Aorta (tissue), 5 donors: ENCODE data around the gene LGR5. TPM values are rescaled to one million over a fixed set of nuclear protein-coding genes. Genes with fewer than 3 reads are reported as not detected.
"Not testable (repeated sequence)": the region's sequence is repeated elsewhere in the genome, so short reads cannot be mapped to it uniquely, and the experiment has no call there.

Source experiments
- ATAC-seq: fragments of 200-7000 bp; cut with Tn5 transposase; one replicate; pipeline ENCODE4 v1.9.1; 2022; ENCODE audit warnings: moderate library complexity; ENCODE audit not compliant: low FRiP score
- DNase-seq, 2 donors: peaks; one replicate each; pipeline ENCODE4 v3.0.0-alpha.2; 2020
- H3K27ac ChIP-seq, 2 donors: one replicate each; pipeline ENCODE4 v1.5.1; 2013; ENCODE audit warnings: low read length in 2 of 2, mild to moderate bottlenecking in 2 of 2, moderate library complexity in 2 of 2, control low read depth in 1 of 2, inconsistent platforms in 1 of 2, low read depth in 1 of 2
- H3K27me3 ChIP-seq, 2 donors: one replicate each; pipeline ENCODE4 v1.6.1; 2013; ENCODE audit warnings: control low read depth in 1 of 2, low read length in 1 of 2, mild to moderate bottlenecking in 1 of 2, moderate library complexity in 1 of 2; ENCODE audit not compliant: insufficient read depth in 2 of 2, control insufficient read depth in 1 of 2
- H3K36me3 ChIP-seq, 2 donors: one replicate each; pipeline ENCODE4 v1.6.1; 2013; ENCODE audit warnings: control low read depth in 1 of 2, low read length in 1 of 2, mild to moderate bottlenecking in 1 of 2; ENCODE audit not compliant: insufficient read depth in 2 of 2, control insufficient read depth in 1 of 2
- H3K4me1 ChIP-seq, 2 donors: one replicate each; pipeline ENCODE4 v1.6.1; 2013; ENCODE audit warnings: low read length in 2 of 2, control low read depth in 1 of 2, mild to moderate bottlenecking in 1 of 2, moderate library complexity in 1 of 2; ENCODE audit not compliant: insufficient read depth in 2 of 2, control insufficient read depth in 1 of 2
- H3K4me3 ChIP-seq, 2 donors: one replicate each; pipeline ENCODE4 v1.5.1; 2013; ENCODE audit warnings: low read length in 2 of 2, control low read depth in 1 of 2, mild to moderate bottlenecking in 1 of 2
- H3K9me3 ChIP-seq: one replicate; pipeline ENCODE4 v1.6.1; 2013; ENCODE audit warnings: mild to moderate bottlenecking, low read length; ENCODE audit not compliant: control insufficient read depth
- WGBS, 2 donors: extraction: QIAGEN DNeasy Blood & Tissue Kit; methylation state at CpG; one replicate each; pipeline ENCODE4 v1.1.7; 2013; 5-methylcytosine and 5-hydroxymethylcytosine counted together
- intact Hi-C, 2 donors: fragments of 100-400 bp; cut with DNase I; formaldehyde crosslinking; loops; one replicate each; pipeline versions ENCODE4 v1.14.2 to v1.15.0; 2022
- polyA plus RNA-seq, 2 donors: library from polyadenylated mRNA; stranded (reverse); fragments of 200-250 nt; gene quantifications; one replicate each; pipeline ENCODE4 v1.2.3, GENCODE V29; 2013
- total RNA-seq, 2 donors: library from RNA; stranded (reverse); fragmentation: NEBNext Ultra II Directional; extraction: Animal tissue kit (Norgen Biotek cat#: 25700); gene quantifications; one replicate each; pipeline ENCODE4 v1.2.1, GENCODE V29; 2021
- donor health status: healthy with polysubstance abuse.
- donor health status: Bipolar disorder and iron deficiency.
- donor health status: DM: no; HTN: no; CAD: no.
- donor health status: DM: no; HTN: no; CAD: no.
- donor health status: DM: yes; HTN: yes; CAD: no.

The LGR5 gene
- total and polyA plus RNA-seq, 4 donors: 0.10 to 1.6 (median 0.57) TPM

DNA sequence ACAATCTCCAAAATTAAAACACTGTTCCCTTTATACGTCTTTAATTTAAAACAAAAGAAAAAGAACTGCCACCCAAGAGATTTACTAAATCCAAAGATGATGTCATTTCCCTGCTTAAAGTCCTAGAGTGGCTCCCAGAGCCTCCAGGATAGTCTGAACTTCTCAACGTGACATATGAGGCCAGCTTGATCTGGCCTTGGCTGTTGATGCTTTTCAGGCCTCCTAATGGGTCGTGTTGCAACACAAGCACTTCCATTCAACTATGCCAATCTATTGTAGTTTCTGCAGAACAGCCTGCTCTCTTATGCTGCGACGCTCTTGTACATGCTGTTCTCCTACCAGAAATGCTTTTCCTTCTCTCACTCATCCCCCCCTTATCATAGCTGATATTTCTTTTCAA lies 35.7 kb downstream of the LGR5 start:
- peak; percentile 85 for ATAC-seq
- Histone ChIP-seq H3K4me1 (peaks cover 0 to 2% of the 10 kb centered on the region in 2 donors), H3K36me3 (no peaks in the 10 kb centered on the region), H3K27ac (no peak overlapping the region), H3K9me3 (no peaks in the 10 kb centered on the region), H3K4me3 (no peak overlapping the region), H3K27me3 (no peaks in the 10 kb centered on the region)
- DNase-seq: peak in 1 of 2 donors; percentile 50
- intact Hi-C loops: loop anchor here in 1 of 2 donors (5.0 kb wide), 1 partner anchor 38 kb away; the partner anchor contains the start of gene LGR5
- 19 to 32% methylated on average over 5 of the region's 5 CpGs for WGBS, 2 donors

DNA sequence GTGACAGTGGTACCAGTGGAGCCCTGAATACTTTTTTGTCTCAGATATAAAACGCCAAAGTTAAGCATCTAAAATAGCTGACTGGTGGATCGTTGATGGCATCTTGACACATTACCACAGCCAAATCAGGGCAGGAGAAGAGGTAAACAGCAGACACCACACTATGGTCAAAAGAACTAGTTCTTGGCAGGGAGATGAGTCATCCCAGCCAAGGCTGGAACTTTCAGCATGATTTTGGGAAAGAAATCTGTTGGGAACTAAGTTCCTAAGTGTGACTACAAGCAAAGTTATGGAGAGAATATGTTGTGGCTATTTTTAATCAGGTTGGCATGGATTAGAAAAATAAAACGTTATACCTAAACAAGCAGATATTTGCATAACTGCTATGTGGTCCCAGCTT lies 36.9 kb downstream of the LGR5 start:
- H3K9me3 ChIP-seq: no peaks in the 10 kb centered on the region
- peak in 1 of 2 donors; percentile 52 for DNase-seq
- intact Hi-C loops: loop anchor here in 1 of 2 donors (5.0 kb wide), 1 partner anchor 39 kb away; the partner anchor contains the start of gene LGR5
- peak; percentile 70 for ATAC-seq
- no peaks in the 10 kb centered on the region for H3K36me3 ChIP-seq
- H3K27me3 ChIP-seq: no peaks in the 10 kb centered on the region
- peak overlapping the region; percentile 39 to 85 for H3K27ac ChIP-seq
- no peak overlapping the region for H3K4me3 ChIP-seq
- WGBS, 2 donors: 2 to 6% methylated on average over 3 of the region's 3 CpGs
- H3K4me1 ChIP-seq: peaks cover 0 to 2% of the 10 kb centered on the region in 2 donors

DNA sequence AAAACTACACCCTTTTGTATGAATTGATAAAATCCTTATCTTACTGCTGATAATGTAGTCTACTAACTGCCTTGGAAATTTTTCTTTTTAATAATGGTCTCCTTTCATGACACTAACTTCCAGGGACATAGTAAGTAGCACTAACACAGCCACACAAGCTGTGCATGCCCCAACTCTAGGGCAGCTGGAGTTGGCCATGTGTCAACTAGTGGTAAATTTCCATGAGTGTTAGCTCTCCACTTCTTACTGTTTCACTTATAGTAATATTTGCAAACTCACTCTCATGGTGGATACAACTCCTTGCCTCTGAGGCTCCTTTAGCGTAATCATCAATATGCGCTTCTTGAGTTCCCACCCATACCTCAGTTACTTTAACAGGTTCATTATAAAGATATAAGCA lies 38.0 kb downstream of the LGR5 start:
- Histone ChIP-seq H3K27me3 (no peaks in the 10 kb centered on the region), H3K4me3 (no peak overlapping the region), H3K36me3 (no peaks in the 10 kb centered on the region), H3K9me3 (no peaks in the 10 kb centered on the region), H3K27ac (no peak overlapping the region), H3K4me1 (peaks cover 0 to 2% of the 10 kb centered on the region in 2 donors)
- intact Hi-C loops: loop anchor here in 1 of 2 donors (5.0 kb wide), 1 partner anchor 40 kb away; the partner anchor contains the start of gene LGR5
- no peak for ATAC-seq
- 97 to 98% methylated on average over 2 of the region's 2 CpGs for WGBS, 2 donors
- DNase-seq: no peak

DNA sequence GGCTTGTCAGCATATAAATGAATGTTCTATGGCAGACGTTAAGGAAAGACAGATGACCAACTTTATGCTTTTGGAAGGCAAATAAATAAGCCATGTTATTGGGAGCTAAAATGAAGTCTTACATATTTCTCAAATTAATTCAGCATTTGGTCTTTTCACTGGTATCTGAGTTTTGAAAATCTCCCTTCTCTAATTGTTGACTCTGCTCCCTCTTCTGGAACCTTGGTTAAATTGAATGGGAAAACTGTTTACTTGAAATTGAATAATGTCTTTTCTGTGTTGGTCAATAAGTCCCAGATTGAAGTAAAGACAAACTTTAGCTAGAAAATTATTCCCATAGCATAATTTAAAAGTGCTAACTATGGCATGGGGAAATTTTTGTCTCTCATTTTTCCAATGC lies 38.7 kb downstream of the LGR5 start:
- Histone ChIP-seq H3K4me3 (no peak overlapping the region), H3K27ac (no peak overlapping the region), H3K36me3 (no peaks in the 10 kb centered on the region), H3K27me3 (no peaks in the 10 kb centered on the region), H3K9me3 (no peaks in the 10 kb centered on the region), H3K4me1 (peaks cover 0 to 2% of the 10 kb centered on the region in 2 donors)
- no peak for DNase-seq
- no peak for ATAC-seq
- intact Hi-C loops: loop anchor here in 1 of 2 donors (5.0 kb wide), 1 partner anchor 41 kb away; the partner anchor contains the start of gene LGR5
- WGBS, 2 donors: 15 to 21% methylated on average over 1 of the region's 1 CpG

DNA sequence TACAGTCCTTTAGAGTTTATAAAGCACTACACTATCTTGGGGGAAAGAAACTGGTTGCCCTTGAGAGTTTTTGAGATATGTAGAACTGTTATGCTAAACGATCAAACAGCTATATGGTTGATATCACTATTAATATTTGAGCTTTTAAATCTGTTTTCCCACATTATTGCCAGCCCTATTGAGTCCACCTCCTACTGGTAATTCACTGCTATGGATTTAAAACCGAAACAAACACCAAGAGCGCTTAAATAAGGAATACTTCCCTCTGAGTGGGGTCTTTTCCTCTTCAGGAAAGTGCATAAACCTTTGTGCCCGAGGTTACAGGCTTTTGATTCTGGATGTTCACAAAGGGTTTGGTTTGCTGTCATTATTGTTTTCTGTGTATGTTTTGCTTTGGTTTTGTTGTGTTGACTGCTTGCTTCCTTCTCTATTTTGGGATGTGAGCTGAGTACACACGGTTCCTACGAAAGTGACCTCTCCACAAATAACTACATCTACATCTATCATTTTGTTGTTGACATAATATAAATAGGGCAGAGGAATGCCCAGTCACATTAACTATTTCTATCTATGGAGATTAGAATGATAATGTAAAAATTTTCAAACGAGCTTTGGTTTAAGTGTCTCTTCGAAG lies 44.8 kb downstream of the LGR5 start:
- intact Hi-C loops: no loop called here

DNA sequence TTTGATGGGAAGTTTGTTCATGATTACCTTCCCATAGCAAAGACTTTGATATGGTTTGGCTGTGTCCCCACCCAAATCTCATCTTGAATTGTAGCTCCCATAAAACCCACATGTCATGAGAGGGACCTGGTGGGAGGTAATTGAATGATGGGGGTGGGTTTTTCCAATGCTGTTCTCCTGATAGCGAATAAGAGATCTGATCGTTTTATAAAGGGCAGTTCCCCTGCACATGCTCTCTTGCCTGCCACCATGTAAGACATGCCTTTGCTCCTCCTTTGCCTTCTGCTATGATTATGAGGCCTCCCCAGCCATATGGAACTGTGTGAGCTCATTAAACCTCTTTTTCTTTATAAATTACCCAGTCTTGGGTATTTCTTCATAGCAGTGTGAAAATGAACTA lies 51.2 kb downstream of the LGR5 start:
- intact Hi-C loops: loop anchor here in 1 of 2 donors (10.0 kb wide), 1 partner anchor 46 kb away; no protein-coding TSS in a partner anchor
- H3K9me3 ChIP-seq, H3K36me3 ChIP-seq, H3K4me1 ChIP-seq, H3K27ac ChIP-seq, H3K4me3 ChIP-seq, H3K27me3 ChIP-seq, ATAC-seq, DNase-seq: not testable (repeated sequence)
- WGBS, 2 donors: 67 to 89% methylated on average over 2 of the region's 2 CpGs

More for the DNA sequence above, 44.8 kb downstream of the LGR5 start:
- H3K4me1 ChIP-seq: no peaks in the 10 kb centered on the region
- no peak for DNase-seq
- H3K27ac ChIP-seq: no peak overlapping the region
- WGBS, 2 donors: 55 to 64% methylated on average over 8 of the region's 8 CpGs
- no peak for ATAC-seq
- no peaks in the 10 kb centered on the region for H3K27me3 ChIP-seq
- no peak overlapping the region for H3K4me3 ChIP-seq
- no peaks in the 10 kb centered on the region for H3K36me3 ChIP-seq
- no peaks in the 10 kb centered on the region for H3K9me3 ChIP-seq

DNA sequence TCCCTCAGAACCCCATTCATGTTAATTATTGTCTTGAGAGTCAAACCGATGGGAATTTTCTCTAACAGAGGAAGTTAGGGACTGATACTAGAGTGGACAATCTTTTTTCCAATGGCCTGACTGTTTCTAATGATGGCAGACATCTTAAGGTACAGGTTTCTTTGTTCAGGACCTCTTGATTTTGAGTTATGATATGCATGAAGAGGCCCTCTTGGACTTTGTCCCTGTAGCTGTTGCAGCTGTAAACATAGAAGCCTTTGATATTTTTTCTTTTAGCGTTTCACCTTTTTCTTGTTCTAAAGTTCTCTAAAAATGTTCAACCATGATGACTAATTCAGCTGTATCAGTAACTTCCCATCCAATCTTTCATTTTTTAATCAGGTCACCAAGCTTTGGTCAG lies 53.0 kb downstream of the LGR5 start:
- Histone ChIP-seq H3K36me3 (no peaks in the 10 kb centered on the region), H3K27ac (no peak overlapping the region), H3K9me3 (no peaks in the 10 kb centered on the region), H3K4me3 (no peak overlapping the region), H3K27me3 (no peaks in the 10 kb centered on the region), H3K4me1 (no peaks in the 10 kb centered on the region)
- ATAC-seq (no peak), DNase-seq (no peak)
- intact Hi-C loops: loop anchor here in 1 of 2 donors (10.0 kb wide), 1 partner anchor 48 kb away; no protein-coding TSS in a partner anchor
- WGBS, 2 donors: 77 to 81% methylated on average over 2 of the region's 2 CpGs

DNA sequence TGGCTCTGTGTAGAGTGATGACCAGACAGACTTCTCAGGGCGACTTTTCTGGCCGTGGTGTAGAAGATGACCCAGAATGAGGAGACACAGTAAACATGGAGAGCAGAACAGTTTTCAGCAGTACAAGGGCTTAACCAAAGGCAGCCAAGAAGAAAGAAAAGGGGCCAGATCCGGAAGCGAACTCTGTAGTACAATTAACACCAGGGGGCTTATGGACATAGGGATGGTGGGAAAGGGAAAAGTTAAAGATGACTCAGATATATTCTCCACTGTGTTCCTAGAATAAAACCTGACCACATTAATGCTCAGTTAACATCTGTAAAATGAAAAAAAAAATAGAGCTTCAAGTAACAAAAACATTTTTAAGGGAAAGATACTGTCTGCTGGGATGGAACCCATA lies 60.2 kb downstream of the LGR5 start:
- no peaks in the 10 kb centered on the region for H3K4me1 ChIP-seq
- no peak overlapping the region for H3K27ac ChIP-seq
- no peaks in the 10 kb centered on the region for H3K36me3 ChIP-seq
- DNase-seq (no peak), ATAC-seq (no peak)
- H3K4me3 ChIP-seq: no peak overlapping the region
- intact Hi-C loops: loop anchor here in 1 of 2 donors (10.0 kb wide), 1 partner anchor 55 kb away; no protein-coding TSS in a partner anchor
- H3K9me3 ChIP-seq: no peaks in the 10 kb centered on the region
- H3K27me3 ChIP-seq: no peaks in the 10 kb centered on the region
- WGBS, 2 donors: 95% methylated on average over 4 of the region's 4 CpGs
